Measurements from ENCODE around the gene RIMS4.

GRCh38 chr20:44702776-44703175, 107.6 kb downstream of the RIMS4 start:
- TF ChIP-seq CTCF (IDR thresholded peaks at IDR 0.05; ENCODE audit: control extremely low read depth in 1 of 3, insufficient read depth in 1 of 3, low read depth in 1 of 3, low read length in 3 of 3) (no peak), POLR2AphosphoS5 (IDR thresholded peaks at IDR 0.05; ENCODE audit: low read depth, low read length) (no peak), RXRA (IDR thresholded peaks at IDR 0.05; ENCODE audit: insufficient read depth, low read depth, low read length) (no peak)

Data from H1 (cell line).